ENCODE results near the gene PTPRE.

PTPRE gene

DNA sequence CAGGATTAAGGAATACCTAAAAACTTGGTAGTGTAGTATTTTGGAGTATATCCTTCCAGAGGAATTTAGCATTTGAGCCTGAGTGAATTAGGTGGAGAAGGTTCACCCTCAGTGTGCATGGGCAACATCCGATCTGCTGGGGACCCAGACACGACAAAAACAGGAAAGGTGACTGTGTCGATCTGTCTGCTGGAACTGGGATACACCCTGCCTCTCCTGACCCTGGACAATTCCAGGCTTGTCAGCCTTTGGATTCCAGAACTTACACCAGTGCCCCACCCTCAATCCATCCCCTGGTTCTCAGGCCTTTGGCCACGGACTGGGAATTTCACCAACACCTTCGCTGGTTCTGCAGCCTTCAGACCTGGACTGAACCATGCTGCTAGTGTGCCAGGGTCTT is 41.9 kb downstream of the PTPRE start:
- no peak overlapping the region for H3K4me3 ChIP-seq (ENCODE audit: low read length, poor library complexity, severe bottlenecking)
- no peak overlapping the region for H2AFZ ChIP-seq (ENCODE audit: low read length)
- TF ChIP-seq CTCF (conservative IDR thresholded peaks at IDR 0.05; ENCODE audit: low read length) = no peak
- no peak for TF ChIP-seq EZH2phosphoT487 (IDR thresholded peaks at IDR 0.05; ENCODE audit: borderline replicate concordance)
- no peaks in the 10 kb centered on the region for H3K79me2 ChIP-seq (ENCODE audit: insufficient read depth, low read length)
- H3K27me3 ChIP-seq (ENCODE audit: insufficient read depth, low read length, poor library complexity, severe bottlenecking) = no peaks in the 10 kb centered on the region
- H3K9me3 ChIP-seq (ENCODE audit: insufficient read depth, low read depth, low read length) = no peaks in the 10 kb centered on the region
- no peaks in the 10 kb centered on the region for H3F3A ChIP-seq (ENCODE audit: low read depth)
- no peaks in the 10 kb centered on the region for H3K9me2 ChIP-seq (replicated peaks; ENCODE audit: low read depth, low read length)
- H4K20me1 ChIP-seq (ENCODE audit: insufficient read depth, low read length, poor library complexity, severe bottlenecking) = no peaks in the 10 kb centered on the region
- peaks cover 21% of the 10 kb centered on the region for H3K4me1 ChIP-seq (ENCODE audit: insufficient read depth, low read length, poor library complexity, severe bottlenecking)
- H3K9ac ChIP-seq (ENCODE audit: low read depth, low read length, poor library complexity, severe bottlenecking) = no peak overlapping the region
- H3K4me2 ChIP-seq (ENCODE audit: low read depth, low read length, poor library complexity, severe bottlenecking) = no peak overlapping the region
- H3K36me3 ChIP-seq (ENCODE audit: insufficient read depth, low read length) = no peaks in the 10 kb centered on the region

- Histone ChIP-seq H3K4me1 (ENCODE audit: insufficient read depth, low read length, poor library complexity, severe bottlenecking) (peaks cover 20% of the 10 kb centered on the region), H3K27me3 (ENCODE audit: insufficient read depth, low read length, poor library complexity, severe bottlenecking) (no peaks in the 10 kb centered on the region), H3K36me3 (ENCODE audit: insufficient read depth, low read length) (no peaks in the 10 kb centered on the region), H3K9me3 (ENCODE audit: insufficient read depth, low read depth, low read length) (no peaks in the 10 kb centered on the region), H2AFZ (ENCODE audit: low read length) (no peak overlapping the region), H3K9me2 (replicated peaks; ENCODE audit: low read depth, low read length) (no peaks in the 10 kb centered on the region), H3K79me2 (ENCODE audit: insufficient read depth, low read length) (no peaks in the 10 kb centered on the region), H3K4me3 (ENCODE audit: low read length, poor library complexity, severe bottlenecking) (no peak overlapping the region), H3K4me2 (ENCODE audit: low read depth, low read length, poor library complexity, severe bottlenecking) (no peak overlapping the region), H3K9ac (ENCODE audit: low read depth, low read length, poor library complexity, severe bottlenecking) (no peak overlapping the region), H4K20me1 (ENCODE audit: insufficient read depth, low read length, poor library complexity, severe bottlenecking) (no peaks in the 10 kb centered on the region), H3F3A (ENCODE audit: low read depth) (no peaks in the 10 kb centered on the region)
- TF ChIP-seq CTCF (conservative IDR thresholded peaks at IDR 0.05; ENCODE audit: low read length) = no peak
- no peak for TF ChIP-seq EZH2phosphoT487 (IDR thresholded peaks at IDR 0.05; ENCODE audit: borderline replicate concordance)
Observed at GRCh38 chr10:127949831-127950230, 42.9 kb downstream of the PTPRE start.

DNA sequence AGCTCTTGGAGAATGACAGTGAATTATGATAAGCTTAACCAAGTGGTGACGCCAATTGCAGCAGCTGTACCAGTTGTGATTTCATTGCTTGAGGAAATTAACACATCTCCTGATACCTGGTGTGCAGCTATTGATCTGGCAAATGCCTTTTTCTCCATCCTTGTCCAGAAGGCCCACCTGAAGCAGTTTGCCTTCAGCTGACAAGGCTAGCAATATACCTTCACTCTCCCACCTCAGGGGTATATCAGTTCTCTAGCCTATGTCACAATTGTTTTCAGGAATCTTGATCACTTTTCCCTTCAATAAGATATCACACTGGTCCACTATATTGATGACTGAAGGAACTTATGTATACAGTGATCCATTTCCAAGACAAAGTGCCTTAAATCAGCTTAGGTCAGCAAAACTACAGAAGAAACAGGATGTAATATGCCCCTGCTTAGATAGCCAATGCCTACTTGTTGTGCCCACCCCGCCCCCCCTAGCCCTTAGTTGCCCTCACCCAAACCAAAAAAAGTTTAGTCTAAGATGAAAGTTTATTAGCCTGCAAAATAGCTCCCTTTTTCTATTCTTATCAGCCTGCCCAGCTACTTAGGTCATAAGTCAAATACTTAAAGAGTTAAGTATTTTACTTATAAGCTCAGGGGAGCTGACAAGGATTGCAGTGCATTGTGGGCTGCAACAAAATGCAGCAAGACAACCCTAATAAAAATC is 45.1 kb downstream of the PTPRE start:
- Histone ChIP-seq H3K9me2 (replicated peaks; ENCODE audit: low read depth, low read length) (no peaks in the 10 kb centered on the region), H4K20me1 (ENCODE audit: insufficient read depth, low read length, poor library complexity, severe bottlenecking) (no peaks in the 10 kb centered on the region), H3K9me3 (ENCODE audit: insufficient read depth, low read depth, low read length) (no peaks in the 10 kb centered on the region), H3K27me3 (ENCODE audit: insufficient read depth, low read length, poor library complexity, severe bottlenecking) (no peaks in the 10 kb centered on the region), H2AFZ (ENCODE audit: low read length) (no peak overlapping the region), H3K9ac (ENCODE audit: low read depth, low read length, poor library complexity, severe bottlenecking) (no peak overlapping the region), H3K4me1 (ENCODE audit: insufficient read depth, low read length, poor library complexity, severe bottlenecking) (no peaks in the 10 kb centered on the region), H3K79me2 (ENCODE audit: insufficient read depth, low read length) (no peaks in the 10 kb centered on the region), H3K4me2 (ENCODE audit: low read depth, low read length, poor library complexity, severe bottlenecking) (no peak overlapping the region), H3K4me3 (ENCODE audit: low read length, poor library complexity, severe bottlenecking) (no peak overlapping the region), H3K36me3 (ENCODE audit: insufficient read depth, low read length) (no peaks in the 10 kb centered on the region), H3F3A (ENCODE audit: low read depth) (no peaks in the 10 kb centered on the region)
- TF ChIP-seq EZH2phosphoT487 (IDR thresholded peaks at IDR 0.05; ENCODE audit: borderline replicate concordance) (no peak), CTCF (conservative IDR thresholded peaks at IDR 0.05; ENCODE audit: low read length) (no peak)

Data from Loucy (cell line).